CD14-positive monocyte (primary cell): ENCODE data around the gene MBD3. TPM values are rescaled to one million over a fixed set of nuclear protein-coding genes. Genes with fewer than 3 reads are reported as not detected.

ENCODE experiments used
- DNase-seq, 3 donors: peaks; one replicate each; pipeline ENCODE4 v3.0.0-alpha.2; 2011 to 2022
- H2AFZ ChIP-seq: 2 replicates; pipeline ENCODE4 v1.6.0; 2012; ENCODE audit warnings: mild to moderate bottlenecking, low read depth, low read length, inconsistent platforms; ENCODE audit not compliant: insufficient read depth, poor library complexity, severe bottlenecking
- H3K27ac ChIP-seq, 2 donors: 1 replicate in 1 of 2; 2 replicates in 1 of 2; pipeline ENCODE4 v1.5.1; 2012 to 2013; ENCODE audit warnings: low read length in 2 of 2, control low read depth in 1 of 2, inconsistent platforms in 1 of 2, low read depth in 1 of 2, mild to moderate bottlenecking in 1 of 2
- H3K27me3 ChIP-seq, 2 donors: one replicate each; pipeline versions ENCODE4 v1.6.0 to v1.6.1; 2011 to 2013; ENCODE audit warnings: low read length in 2 of 2; ENCODE audit not compliant: control insufficient read depth in 2 of 2, insufficient read depth in 2 of 2
- H3K36me3 ChIP-seq, 2 donors: replicated peaks in 1 of 2; 1 replicate in 1 of 2; 2 replicates in 1 of 2; pipeline versions ENCODE4 v1.5.1 to v1.6.1; 2012 to 2013; ENCODE audit warnings: low read length in 2 of 2, control low read depth in 1 of 2, inconsistent platforms in 1 of 2, mild to moderate bottlenecking in 1 of 2; ENCODE audit not compliant: insufficient read depth in 2 of 2, control insufficient read depth in 1 of 2
- H3K4me1 ChIP-seq, 2 donors: 1 replicate in 1 of 2; 2 replicates in 1 of 2; pipeline versions ENCODE4 v1.5.1 to v1.6.1; 2012 to 2013; ENCODE audit warnings: low read length in 2 of 2, control low read depth in 1 of 2, inconsistent platforms in 1 of 2, mild to moderate bottlenecking in 1 of 2, moderate library complexity in 1 of 2; ENCODE audit not compliant: insufficient read depth in 2 of 2, control insufficient read depth in 1 of 2
- H3K4me2 ChIP-seq: replicated peaks from 2 replicates; pipeline ENCODE3; 2012; ENCODE audit warnings: low read length, moderate library complexity, mild to moderate bottlenecking; ENCODE audit not compliant: poor library complexity, severe bottlenecking; ENCODE audit errors: extremely low read depth
- H3K4me3 ChIP-seq, 3 experiments: fragments of 200-600 bp in 1 of 3; sonication (generic) in 1 of 3; replicated peaks in 1 of 3; 1 replicate in 2 of 3; 2 replicates in 1 of 3; pipeline ENCODE4 v1.5.1; 2011 to 2013; ENCODE audit warnings: low read length in 3 of 3, mild to moderate bottlenecking in 3 of 3, control low read depth in 2 of 3, low read depth in 2 of 3, inconsistent platforms in 1 of 3, moderate library complexity in 1 of 3
- H3K79me2 ChIP-seq: 2 replicates; pipeline ENCODE4 v1.6.0; 2012; ENCODE audit warnings: mild to moderate bottlenecking, control low read depth, inconsistent platforms, low read length, moderate library complexity; ENCODE audit not compliant: insufficient read depth
- H3K9ac ChIP-seq: 2 replicates; pipeline ENCODE4 v1.6.0; 2017; ENCODE audit warnings: low read length, mild to moderate bottlenecking; ENCODE audit not compliant: insufficient read depth, poor library complexity, severe bottlenecking
- H3K9me3 ChIP-seq, 2 donors: replicated peaks in 1 of 2; 1 replicate in 1 of 2; 2 replicates in 1 of 2; pipeline versions ENCODE4 v1.5.1 to v1.6.1; 2012 to 2013; ENCODE audit warnings: low read length in 2 of 2, control low read depth in 1 of 2; ENCODE audit not compliant: control insufficient read depth in 1 of 2, insufficient read depth in 1 of 2
- H4K20me1 ChIP-seq: 2 replicates; pipeline ENCODE4 v1.6.0; 2012; ENCODE audit warnings: mild to moderate bottlenecking, low read length, control low read depth, moderate library complexity; ENCODE audit not compliant: insufficient read depth
- H3K27ac Mint-ChIP-seq, 7 donors: one replicate each; pipeline ENCODE4 v1.8.0; 2020; ENCODE audit warnings: mild to moderate bottlenecking in 7 of 7, mixed read lengths in 7 of 7, moderate library complexity in 6 of 7, inconsistent platforms in 2 of 7
- H3K27me3 Mint-ChIP-seq, 3 donors: one replicate each; pipeline ENCODE4 v1.8.0; 2021 to 2022; ENCODE audit warnings: low read depth in 3 of 3, mild to moderate bottlenecking in 3 of 3, mixed read lengths in 3 of 3, moderate library complexity in 3 of 3, inconsistent platforms in 1 of 3
- H3K36me3 Mint-ChIP-seq, 2 donors: one replicate each; pipeline ENCODE4 v1.8.0; 2020; ENCODE audit warnings: mixed read lengths in 2 of 2, inconsistent platforms in 1 of 2, mild to moderate bottlenecking in 1 of 2
- H3K4me1 Mint-ChIP-seq: one replicate; pipeline ENCODE4 v1.8.0; 2020; ENCODE audit warnings: mild to moderate bottlenecking, mixed read lengths
- H3K4me3 Mint-ChIP-seq, 2 donors: one replicate each; pipeline ENCODE4 v1.8.0; 2020; ENCODE audit warnings: mild to moderate bottlenecking in 2 of 2, mixed read lengths in 2 of 2, moderate library complexity in 1 of 2
- H3K9me3 Mint-ChIP-seq, 7 donors: one replicate each; pipeline ENCODE4 v1.8.0; 2020 to 2022; ENCODE audit warnings: mixed read lengths in 7 of 7, mild to moderate bottlenecking in 6 of 7, moderate library complexity in 6 of 7, inconsistent platforms in 2 of 7
- WGBS: methylation state at CpG from one replicate; pipeline ENCODE4 v1.1.5; 2013; ENCODE audit warnings: missing lambda C conversion rate; ENCODE audit not compliant: insufficient coverage; 5-methylcytosine and 5-hydroxymethylcytosine counted together
- intact Hi-C, 2 donors: fragments of 100-400 bp; cut with micrococcal nuclease; formaldehyde crosslinking; loops; one replicate each; pipeline versions ENCODE4 v1.15.0 to v1.15.1; 2023
- polyA plus RNA-seq, 3 donors: library from polyadenylated mRNA; depleted of rRNA in 1 of 3; unstranded in 2 of 3; stranded (reverse) in 1 of 3; fragments of 300-500 nt in 2 of 3; fragments of >200 nt in 1 of 3; fragmentation: Illumina TruSeq in 2 of 3; gene quantifications; 1 replicate in 2 of 3; 2 replicates in 1 of 3; pipeline ENCODE4 v1.2.3, GENCODE V29; 2012 to 2021
- TF ChIP-seq, protein P1 (sequence below): fragments of 200-600 bp; IDR thresholded peaks from one replicate; pipeline ENCODE4 v1.8.0; 2022; ENCODE audit warnings: antibody characterized with exemption, mild to moderate bottlenecking

The MBD3 gene
- polyA plus RNA-seq, 3 donors = 2.6 to 35.3 (median 4.9) TPM

DNA sequence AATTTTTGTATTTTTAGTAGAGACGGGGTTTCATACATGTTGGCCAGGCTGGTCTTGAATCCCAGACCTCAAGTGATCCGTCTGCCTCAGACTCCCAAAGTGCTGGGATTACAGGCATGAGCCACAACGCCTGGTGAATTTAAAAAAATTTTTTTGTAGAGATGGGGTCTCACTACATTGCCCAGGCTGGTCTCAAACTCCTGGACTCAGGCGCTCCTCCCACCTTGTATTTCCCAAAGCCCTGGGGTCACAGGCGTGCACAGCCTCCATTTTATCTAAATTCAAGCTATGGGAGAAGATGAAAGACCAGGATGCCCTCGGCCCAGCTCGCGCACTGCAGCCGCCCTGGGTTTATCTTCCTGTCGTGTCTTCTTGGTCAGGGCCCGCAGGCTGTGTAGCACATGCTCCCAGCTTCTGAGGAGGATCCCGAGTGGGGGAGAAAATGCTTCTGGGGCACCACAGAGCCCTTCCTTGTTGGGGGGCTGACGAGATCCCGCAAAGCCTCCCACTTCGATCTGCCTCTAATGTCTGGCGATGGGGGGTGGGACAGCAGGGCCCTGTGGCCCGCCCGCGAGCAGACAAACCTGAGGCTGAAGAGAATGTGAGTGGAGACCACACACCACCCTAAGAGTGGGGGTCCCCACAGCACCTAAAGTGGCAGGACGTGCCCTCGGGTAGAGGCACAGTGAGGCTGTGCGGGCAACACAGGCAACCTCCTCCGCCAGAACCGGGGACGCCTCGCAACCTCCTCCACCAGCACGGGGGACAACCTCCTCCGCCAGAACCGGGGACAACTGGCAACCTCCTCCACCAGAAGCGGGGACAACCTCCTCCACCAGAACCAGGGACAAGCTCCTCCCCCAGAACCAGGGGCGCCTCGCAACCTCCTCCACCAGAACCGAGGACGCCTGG, 43.9 kb upstream of the MBD3 start:
- no peaks in the 10 kb centered on the region for H3K4me1 ChIP-seq
- H3K4me3 Mint-ChIP-seq = no peak overlapping the region
- peaks cover 34 to 55% of the 10 kb centered on the region in 2 donors for H3K36me3 ChIP-seq
- intact Hi-C loops = no loop called here
- H3K27me3 Mint-ChIP-seq = peaks cover 0 to 5% (median 2%) of the 10 kb centered on the region in 3 donors
- no peak overlapping the region for H3K27ac ChIP-seq
- no peaks in the 10 kb centered on the region for H3K4me1 Mint-ChIP-seq
- peaks cover 47 to 71% of the 10 kb centered on the region in 2 donors for H3K36me3 Mint-ChIP-seq
- H3K79me2 ChIP-seq = peaks cover 13% of the 10 kb centered on the region
- H3K4me2 ChIP-seq = no peak overlapping the region
- peaks cover 0 to 13% (median 7%) of the 10 kb centered on the region in 7 donors for H3K9me3 Mint-ChIP-seq
- DNase-seq = no peak
- TF ChIP-seq, protein P1, sequence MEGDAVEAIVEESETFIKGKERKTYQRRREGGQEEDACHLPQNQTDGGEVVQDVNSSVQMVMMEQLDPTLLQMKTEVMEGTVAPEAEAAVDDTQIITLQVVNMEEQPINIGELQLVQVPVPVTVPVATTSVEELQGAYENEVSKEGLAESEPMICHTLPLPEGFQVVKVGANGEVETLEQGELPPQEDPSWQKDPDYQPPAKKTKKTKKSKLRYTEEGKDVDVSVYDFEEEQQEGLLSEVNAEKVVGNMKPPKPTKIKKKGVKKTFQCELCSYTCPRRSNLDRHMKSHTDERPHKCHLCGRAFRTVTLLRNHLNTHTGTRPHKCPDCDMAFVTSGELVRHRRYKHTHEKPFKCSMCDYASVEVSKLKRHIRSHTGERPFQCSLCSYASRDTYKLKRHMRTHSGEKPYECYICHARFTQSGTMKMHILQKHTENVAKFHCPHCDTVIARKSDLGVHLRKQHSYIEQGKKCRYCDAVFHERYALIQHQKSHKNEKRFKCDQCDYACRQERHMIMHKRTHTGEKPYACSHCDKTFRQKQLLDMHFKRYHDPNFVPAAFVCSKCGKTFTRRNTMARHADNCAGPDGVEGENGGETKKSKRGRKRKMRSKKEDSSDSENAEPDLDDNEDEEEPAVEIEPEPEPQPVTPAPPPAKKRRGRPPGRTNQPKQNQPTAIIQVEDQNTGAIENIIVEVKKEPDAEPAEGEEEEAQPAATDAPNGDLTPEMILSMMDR = no peak
- no peak overlapping the region for H3K27ac Mint-ChIP-seq
- no peak overlapping the region for H3K9ac ChIP-seq
- H3K27me3 ChIP-seq = no peaks in the 10 kb centered on the region
- WGBS = 98% methylated on average over 19 of the region's 34 CpGs
- peaks cover 10% of the 10 kb centered on the region for H4K20me1 ChIP-seq
- H3K4me3 ChIP-seq = no peak overlapping the region
- H3K9me3 ChIP-seq = peaks cover 4 to 8% of the 10 kb centered on the region in 2 donors
- H2AFZ ChIP-seq = no peak overlapping the region

DNA sequence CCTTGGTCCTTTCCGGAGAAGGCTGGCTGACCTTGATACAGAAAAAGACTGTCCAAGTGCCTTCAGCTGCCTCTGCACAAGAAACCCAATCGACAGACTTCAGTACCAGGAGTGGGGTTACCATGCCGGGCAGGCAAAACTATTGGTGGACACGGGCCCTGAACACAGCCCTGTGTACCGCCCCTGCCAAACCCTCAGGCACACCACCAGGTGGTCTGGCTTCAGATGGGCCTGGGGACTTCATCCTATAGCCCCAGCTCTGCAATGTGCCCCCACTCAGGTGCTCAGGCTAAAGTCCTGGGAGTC, 42.2 kb upstream of the MBD3 start:
- H3K9me3 ChIP-seq = peaks cover 4 to 8% of the 10 kb centered on the region in 2 donors
- WGBS = 95% methylated on average over 5 of the region's 5 CpGs
- no peak overlapping the region for H2AFZ ChIP-seq
- peaks cover 10% of the 10 kb centered on the region for H4K20me1 ChIP-seq
- TF ChIP-seq, protein P1 = no peak
- no peaks in the 10 kb centered on the region for H3K4me1 ChIP-seq
- peaks cover 13% of the 10 kb centered on the region for H3K79me2 ChIP-seq
- H3K9ac ChIP-seq = no peak overlapping the region
- intact Hi-C loops = no loop called here
- H3K27ac Mint-ChIP-seq = no peak overlapping the region
- H3K4me3 ChIP-seq = no peak overlapping the region
- peaks cover 46 to 67% of the 10 kb centered on the region in 2 donors for H3K36me3 Mint-ChIP-seq
- peaks cover 0 to 5% (median 2%) of the 10 kb centered on the region in 3 donors for H3K27me3 Mint-ChIP-seq
- no peak for DNase-seq
- H3K36me3 ChIP-seq = peaks cover 35 to 51% of the 10 kb centered on the region in 2 donors
- H3K27ac ChIP-seq = no peak overlapping the region
- peaks cover 0 to 13% (median 7%) of the 10 kb centered on the region in 7 donors for H3K9me3 Mint-ChIP-seq
- H3K4me1 Mint-ChIP-seq = no peaks in the 10 kb centered on the region
- H3K4me2 ChIP-seq = no peak overlapping the region
- H3K27me3 ChIP-seq = no peaks in the 10 kb centered on the region
- H3K4me3 Mint-ChIP-seq = no peak overlapping the region
